Peyer's patch (tissue), 4 donors: ENCODE measurements around the gene CTSD. TPM values are rescaled to one million over a fixed set of nuclear protein-coding genes. Genes with fewer than 3 reads are reported as not detected.

ENCODE experiments used
- DNase-seq, 3 donors: peaks; one replicate each; pipeline ENCODE4 v3.0.0-alpha.2; 2017 to 2019
- H3K27ac ChIP-seq, 4 donors: fragments of 200-600 bp; sonication (generic); one replicate each; pipeline ENCODE4 v1.5.1; 2016 to 2019
- H3K27me3 ChIP-seq, 2 donors: fragments of 200-600 bp; sonication (generic); one replicate each; pipeline ENCODE4 v1.5.1; 2019
- H3K36me3 ChIP-seq, 3 donors: fragments of 200-600 bp; sonication (generic); one replicate each; pipeline ENCODE4 v1.5.1; 2016 to 2019
- H3K4me1 ChIP-seq, 4 donors: fragments of 200-600 bp; sonication (generic); one replicate each; pipeline ENCODE4 v1.5.1; 2016 to 2019
- H3K4me3 ChIP-seq, 4 donors: fragments of 200-600 bp; sonication (generic); 1 replicate in 3 of 4; 2 replicates in 1 of 4; pipeline ENCODE4 v1.5.1; 2016 to 2019; ENCODE audit warnings: mild to moderate bottlenecking in 1 of 4
- H3K9me3 ChIP-seq, 4 donors: fragments of 200-600 bp; sonication (generic); one replicate each; pipeline ENCODE4 v1.5.1; 2016 to 2019; ENCODE audit warnings: mild to moderate bottlenecking in 1 of 4
- CTCF ChIP-seq, 6 experiments: fragments of 450-650 bp in 4 of 6; fragments of 200-600 bp in 2 of 6; sonication (generic) in 1 of 6; IDR thresholded peaks; one replicate each; pipeline ENCODE4 v1.5.1; 2017 to 2019; ENCODE audit warnings: antibody characterized with exemption in 6 of 6, mild to moderate bottlenecking in 3 of 6, moderate library complexity in 1 of 6
- POLR2A ChIP-seq, 2 donors: fragments of 450-650 bp; IDR thresholded peaks; one replicate each; pipeline ENCODE4 v1.5.1; 2017; ENCODE audit warnings: antibody characterized with exemption in 2 of 2, mild to moderate bottlenecking in 2 of 2, moderate library complexity in 2 of 2
- total RNA-seq, 4 donors: library from RNA; depleted of rRNA; stranded (reverse); fragments of >200 nt; gene quantifications; one replicate each; pipeline ENCODE4 v1.1.0, GENCODE V29; 2016

The CTSD gene
- total RNA-seq, 4 donors from 2014 or later = 129 to 1,688 (median 1,221) TPM

DNA sequence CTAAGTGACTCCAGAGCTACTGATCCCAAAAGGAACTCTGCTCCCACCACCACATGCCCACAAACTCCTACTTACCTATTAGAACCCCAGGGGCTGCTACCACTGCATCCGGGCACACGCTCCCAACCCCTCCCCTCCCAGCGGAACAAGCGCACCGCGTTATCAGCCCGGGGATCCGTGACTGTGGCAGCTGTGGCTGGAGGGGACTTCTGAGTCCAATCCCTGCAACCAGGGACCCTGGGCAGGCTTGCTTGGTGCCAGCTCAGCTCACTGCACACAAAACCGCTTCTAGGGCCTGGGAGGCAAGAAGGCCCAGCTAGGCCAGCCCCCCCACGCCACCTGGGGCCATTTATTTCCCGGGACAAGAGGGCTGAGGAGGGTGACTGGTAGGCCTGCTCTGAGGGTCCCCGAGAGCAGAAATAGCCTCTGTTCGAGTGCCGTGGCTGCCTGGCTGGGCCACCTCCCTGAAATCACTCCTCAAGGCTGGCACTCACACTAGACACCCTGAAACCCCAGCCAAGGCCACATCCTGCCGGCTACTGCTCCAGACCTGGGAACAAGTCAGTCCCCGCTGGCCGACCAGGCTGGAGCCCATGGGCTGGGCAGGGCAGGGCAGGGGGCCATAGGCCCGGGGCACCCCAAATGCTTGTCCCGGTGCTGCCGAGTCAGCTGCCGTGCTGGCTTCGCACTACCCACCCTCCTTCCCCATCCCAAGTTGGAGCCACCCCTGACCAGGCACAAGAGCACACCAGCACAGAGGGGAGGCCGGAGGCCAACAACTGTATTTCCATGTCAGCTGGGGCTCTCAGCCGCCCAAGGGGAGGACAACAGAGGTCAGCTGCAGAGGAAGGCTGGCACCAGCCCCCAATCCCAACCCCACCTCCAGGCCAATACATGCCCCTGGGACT lies 11.5 kb downstream of the CTSD start:
- peaks cover 0 to 52% (median 30%) of the 10 kb centered on the region in 4 donors for H3K4me1 ChIP-seq
- peaks cover 0 to 3% of the 10 kb centered on the region in 2 donors for H3K27me3 ChIP-seq
- no peak for DNase-seq
- H3K27ac ChIP-seq = peak overlapping the region in 2 of 4 donors; percentile 5 to 62
- no peaks in the 10 kb centered on the region for H3K9me3 ChIP-seq
- H3K36me3 ChIP-seq = peaks cover 0 to 53% (median 3%) of the 10 kb centered on the region in 3 donors
- no peak for TF ChIP-seq POLR2A (IDR thresholded peaks at IDR 0.05)
- no peak for TF ChIP-seq CTCF (IDR thresholded peaks at IDR 0.05)
- no peak overlapping the region for H3K4me3 ChIP-seq

- peaks cover 0 to 3% of the 10 kb centered on the region in 2 donors for H3K27me3 ChIP-seq
- TF ChIP-seq POLR2A (IDR thresholded peaks at IDR 0.05) = no peak
- no peak for TF ChIP-seq CTCF (IDR thresholded peaks at IDR 0.05)
- peaks cover 0 to 45% (median 0%) of the 10 kb centered on the region in 3 donors for H3K36me3 ChIP-seq
- H3K9me3 ChIP-seq = no peaks in the 10 kb centered on the region
- no peak overlapping the region for H3K4me3 ChIP-seq
- peaks cover 0 to 45% (median 23%) of the 10 kb centered on the region in 4 donors for H3K4me1 ChIP-seq
- peak overlapping the region in 2 of 4 donors; percentile 25 to 62 for H3K27ac ChIP-seq
- DNase-seq = no peak
Measured at GRCh38 chr11:1751531-1751921, 12.2 kb downstream of the CTSD start.

DNA sequence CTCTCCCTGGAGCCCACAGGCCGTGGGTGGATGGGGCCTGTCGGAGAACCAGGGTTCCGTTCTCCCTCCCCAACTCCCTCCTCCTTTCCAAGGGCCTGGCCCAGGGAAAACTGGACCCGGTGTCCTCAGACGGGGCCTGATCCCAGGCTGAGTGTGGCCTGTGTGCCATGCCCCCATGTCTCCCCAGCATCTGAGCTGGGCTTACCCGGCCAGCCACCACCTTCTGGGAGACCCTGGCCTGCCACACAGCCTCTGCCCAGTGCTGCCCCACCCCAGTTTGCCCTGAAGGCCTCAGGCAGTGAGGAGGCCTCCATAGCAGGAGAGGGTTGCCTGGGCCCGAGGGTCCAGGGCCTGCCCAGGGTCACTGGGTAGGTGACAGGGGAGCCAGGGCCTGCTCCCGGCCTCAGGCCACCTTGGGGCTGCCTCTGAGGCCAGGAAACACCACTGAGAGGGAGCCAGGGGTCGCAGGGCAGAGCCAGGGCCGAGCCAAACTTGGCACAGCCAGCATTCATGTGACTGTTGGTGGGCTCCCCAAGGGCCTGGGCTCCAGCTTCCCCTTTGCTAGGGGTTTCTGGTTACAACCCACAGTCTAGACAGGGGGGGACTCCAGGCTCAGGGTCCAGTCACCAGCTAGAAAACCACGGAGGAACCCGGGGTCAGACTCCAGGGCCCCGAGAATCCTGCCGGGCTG lies 12.7 kb downstream of the CTSD start:
- Histone ChIP-seq H3K4me1 (peaks cover 0 to 39% (median 20%) of the 10 kb centered on the region in 4 donors), H3K27me3 (peaks cover 0 to 3% of the 10 kb centered on the region in 2 donors), H3K27ac (peak overlapping the region in 3 of 4 donors; percentile 25 to 62 (median 54)), H3K36me3 (peaks cover 0 to 40% (median 0%) of the 10 kb centered on the region in 3 donors), H3K4me3 (no peak overlapping the region), H3K9me3 (no peaks in the 10 kb centered on the region)
- DNase-seq = peak in 1 of 3 donors; percentile 49
- TF ChIP-seq POLR2A (IDR thresholded peaks at IDR 0.05) (no peak), CTCF (IDR thresholded peaks at IDR 0.05) (no peak)

GRCh38 chr11:1750481-1750839 lies 13.3 kb downstream of the CTSD start, which contains the start of gene IFITM10:
TSS of gene IFITM10 (minus strand) at chr11:1750595. CDS start at chr11:1750442, 153 bp downstream.
- peak in 1 of 3 donors; percentile 66 for DNase-seq
- Histone ChIP-seq H3K4me3 (peak within 1 kb of the TSS in 3 of 4 donors; percentile 26 to 50 (median 41)), H3K27me3 (peaks cover 0 to 3% of the 10 kb centered on the region in 2 donors), H3K4me1 (peaks cover 0 to 38% (median 16%) of the 10 kb centered on the region in 4 donors), H3K36me3 (peaks cover 0 to 35% (median 0%) of the 10 kb centered on the region in 3 donors), H3K9me3 (no peaks in the 10 kb centered on the region), H3K27ac (peak within 1 kb of the TSS in 3 of 4 donors; percentile 25 to 72 (median 54))
- TF ChIP-seq POLR2A (IDR thresholded peaks at IDR 0.05) (no peak), CTCF (IDR thresholded peaks at IDR 0.05) (no peak)
